Measurements from ENCODE around the gene CD70.
"Not testable (repeated sequence)": the region's sequence is repeated elsewhere in the genome, so short reads cannot be mapped to it uniquely, and the experiment has no call there.

DNA sequence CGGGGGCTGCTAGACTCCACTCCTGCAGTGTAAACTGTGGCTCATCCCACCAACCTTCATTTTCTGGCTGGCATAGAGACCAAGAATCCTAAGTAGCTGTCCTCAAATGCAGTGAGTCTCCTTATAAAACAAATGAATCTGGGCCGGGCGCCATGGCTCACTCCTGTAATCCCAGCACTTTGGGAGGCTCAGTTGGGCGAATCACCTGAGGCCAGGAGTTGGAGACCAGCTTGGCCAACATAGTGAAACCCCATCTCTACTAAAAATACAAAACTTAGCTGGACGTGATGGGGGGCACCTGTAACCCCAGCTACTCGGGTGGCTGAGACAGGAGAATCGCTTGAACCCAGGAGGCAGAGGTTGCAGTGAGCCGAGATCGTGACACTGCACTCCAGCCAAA is 49.4 kb upstream of the CD70 start:
- not testable (repeated sequence) for TF ChIP-seq CTCF (IDR thresholded peaks at IDR 0.05); POLR2AphosphoS5 (IDR thresholded peaks at IDR 0.05; ENCODE audit: low read depth, low read length); SIN3A (IDR thresholded peaks at IDR 0.05; ENCODE audit: borderline replicate concordance, insufficient read depth, low read depth, low read length); REST (IDR thresholded peaks at IDR 0.05; ENCODE audit: insufficient read depth in 1 of 2, low read depth in 2 of 2, low read length in 1 of 2)

All from Panc1 (cell line).